OCI-LY1 (cell line): ENCODE data around the gene TENM4.

Source experiments
- H2AFZ ChIP-seq: fragments of 200-600 bp; sonication (generic), shearing (Covaris generic); 2 replicates; pipeline ENCODE4 v1.6.0; 2014; ENCODE audit warnings: antibody characterized with exemption, mild to moderate bottlenecking, low read length
- H3F3A ChIP-seq: fragments of 200-600 bp; sonication (generic), shearing (Covaris generic); 2 replicates; pipeline ENCODE4 v1.6.0; 2014; ENCODE audit warnings: mild to moderate bottlenecking, antibody characterized with exemption, low read length, moderate library complexity; ENCODE audit not compliant: insufficient read depth
- H3K27ac ChIP-seq: fragments of 200-600 bp; sonication (generic); 2 replicates; pipeline ENCODE4 v1.5.1; 2014; ENCODE audit warnings: low read length, mixed run types, mild to moderate bottlenecking, low read depth; ENCODE audit not compliant: poor library complexity, severe bottlenecking
- H3K27me3 ChIP-seq: fragments of 200-600 bp; sonication (generic); 2 replicates; pipeline ENCODE4 v1.6.0; 2014; ENCODE audit warnings: antibody characterized with exemption, mild to moderate bottlenecking, low read length, moderate library complexity; ENCODE audit not compliant: insufficient read depth
- H3K36me3 ChIP-seq: fragments of 200-600 bp; sonication (generic); 2 replicates; pipeline ENCODE4 v1.6.1; 2014; ENCODE audit warnings: mild to moderate bottlenecking, antibody characterized with exemption, low read length, moderate library complexity, mixed read lengths; ENCODE audit not compliant: insufficient read depth
- H3K4me1 ChIP-seq: fragments of 200-600 bp; sonication (generic); 2 replicates; pipeline ENCODE4 v1.5.1; 2014; ENCODE audit warnings: mild to moderate bottlenecking, low read length, moderate library complexity; ENCODE audit not compliant: insufficient read depth, severe bottlenecking
- H3K4me2 ChIP-seq: fragments of 200-600 bp; sonication (generic), shearing (Covaris generic); 2 replicates; pipeline ENCODE4 v1.6.1; 2014; ENCODE audit warnings: low read length
- H3K4me3 ChIP-seq: fragments of 200-600 bp; sonication (generic); 2 replicates; pipeline ENCODE4 v1.5.1; 2014; ENCODE audit warnings: low read length, low read depth, mild to moderate bottlenecking, mixed read lengths; ENCODE audit not compliant: poor library complexity, severe bottlenecking
- H3K79me2 ChIP-seq: fragments of 200-600 bp; shearing (Covaris generic); 2 replicates; pipeline ENCODE4 v1.6.1; 2016; ENCODE audit warnings: mixed run types, low read length, mixed read lengths; ENCODE audit not compliant: insufficient read depth
- H3K9ac ChIP-seq: fragments of 200-600 bp; sonication (generic), shearing (Covaris generic); 2 replicates; pipeline ENCODE4 v1.6.1; 2014; ENCODE audit warnings: mild to moderate bottlenecking, low read length, mixed read lengths
- H3K9me2 ChIP-seq: fragments of 200-600 bp; sonication (generic), shearing (Covaris generic); 2 replicates; pipeline ENCODE4 v1.6.1; 2014; ENCODE audit warnings: low read depth, mild to moderate bottlenecking, low read length, mixed read lengths
- H3K9me3 ChIP-seq: fragments of 200-600 bp; shearing (Covaris generic); 2 replicates; pipeline ENCODE4 v1.6.1; 2014; ENCODE audit warnings: low read length, mixed read lengths
- H4K20me1 ChIP-seq: fragments of 200-600 bp; sonication (generic), shearing (Covaris generic); 2 replicates; pipeline ENCODE4 v1.6.0; 2016; ENCODE audit warnings: mild to moderate bottlenecking, low read length; ENCODE audit not compliant: insufficient read depth
- EZH2 ChIP-seq: fragments of 200-600 bp; sonication (generic), shearing (Covaris generic); IDR thresholded peaks from 2 replicates; pipeline ENCODE4 v1.8.0; 2017; ENCODE audit warnings: borderline replicate concordance, mixed run types, mild to moderate bottlenecking, antibody characterized with exemption, low read length, moderate library complexity, mixed read lengths
- TF ChIP-seq, protein P1 (sequence below): fragments of 200-600 bp; sonication (generic), shearing (Covaris generic); IDR thresholded peaks from 2 replicates; pipeline ENCODE4 v1.5.1; 2017; ENCODE audit warnings: mild to moderate bottlenecking, antibody characterized with exemption, low read length, moderate library complexity, mixed read lengths

Gene TENM4

DNA sequence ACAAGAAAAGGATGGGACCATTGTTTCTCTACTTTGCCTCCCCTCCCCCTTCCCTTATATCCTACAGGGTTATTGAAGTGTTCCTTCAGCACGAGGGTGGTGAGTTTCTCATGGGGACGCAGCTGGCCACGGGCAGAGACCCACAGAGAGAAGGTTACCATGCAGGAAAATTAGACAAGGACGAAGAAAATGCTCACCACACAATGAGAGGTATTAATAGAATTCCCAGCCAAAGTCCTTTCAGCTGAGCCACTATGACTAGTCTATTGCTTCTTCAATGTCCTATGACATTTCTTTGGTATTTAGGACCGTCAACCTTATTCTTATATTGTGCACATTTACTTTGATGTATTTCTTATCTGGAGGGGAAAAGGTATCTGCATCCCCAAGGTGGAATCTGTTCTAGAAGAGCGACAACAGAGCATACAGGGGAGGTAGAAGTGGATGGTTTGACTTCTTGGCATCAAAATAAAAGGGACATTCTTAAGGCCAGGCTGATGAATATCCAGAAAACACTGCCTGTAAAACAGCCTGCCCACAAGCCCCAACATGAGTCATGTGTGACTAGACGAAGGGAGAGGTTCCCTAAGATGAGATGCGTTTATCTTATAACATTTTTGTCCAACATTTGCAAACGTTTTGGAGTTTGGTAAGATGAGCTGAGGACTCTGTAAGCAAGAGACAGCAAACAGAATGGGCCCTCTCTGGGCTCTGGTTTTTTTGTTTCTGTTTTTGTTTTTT, 656.3 kb downstream of the TENM4 start:
- no peak overlapping the region for H3K4me2 ChIP-seq
- H3K4me1 ChIP-seq: no peaks in the 10 kb centered on the region
- TF ChIP-seq EZH2: no peak
- TF ChIP-seq, protein P1, sequence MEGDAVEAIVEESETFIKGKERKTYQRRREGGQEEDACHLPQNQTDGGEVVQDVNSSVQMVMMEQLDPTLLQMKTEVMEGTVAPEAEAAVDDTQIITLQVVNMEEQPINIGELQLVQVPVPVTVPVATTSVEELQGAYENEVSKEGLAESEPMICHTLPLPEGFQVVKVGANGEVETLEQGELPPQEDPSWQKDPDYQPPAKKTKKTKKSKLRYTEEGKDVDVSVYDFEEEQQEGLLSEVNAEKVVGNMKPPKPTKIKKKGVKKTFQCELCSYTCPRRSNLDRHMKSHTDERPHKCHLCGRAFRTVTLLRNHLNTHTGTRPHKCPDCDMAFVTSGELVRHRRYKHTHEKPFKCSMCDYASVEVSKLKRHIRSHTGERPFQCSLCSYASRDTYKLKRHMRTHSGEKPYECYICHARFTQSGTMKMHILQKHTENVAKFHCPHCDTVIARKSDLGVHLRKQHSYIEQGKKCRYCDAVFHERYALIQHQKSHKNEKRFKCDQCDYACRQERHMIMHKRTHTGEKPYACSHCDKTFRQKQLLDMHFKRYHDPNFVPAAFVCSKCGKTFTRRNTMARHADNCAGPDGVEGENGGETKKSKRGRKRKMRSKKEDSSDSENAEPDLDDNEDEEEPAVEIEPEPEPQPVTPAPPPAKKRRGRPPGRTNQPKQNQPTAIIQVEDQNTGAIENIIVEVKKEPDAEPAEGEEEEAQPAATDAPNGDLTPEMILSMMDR: no peak
- H3K36me3 ChIP-seq: no peaks in the 10 kb centered on the region
- no peaks in the 10 kb centered on the region for H3K9me3 ChIP-seq
- no peaks in the 10 kb centered on the region for H3K27me3 ChIP-seq
- H3F3A ChIP-seq: no peaks in the 10 kb centered on the region
- no peaks in the 10 kb centered on the region for H3K79me2 ChIP-seq
- no peak overlapping the region for H2AFZ ChIP-seq
- no peak overlapping the region for H3K4me3 ChIP-seq
- no peaks in the 10 kb centered on the region for H4K20me1 ChIP-seq
- H3K27ac ChIP-seq: no peak overlapping the region
- no peak overlapping the region for H3K9ac ChIP-seq
- no peaks in the 10 kb centered on the region for H3K9me2 ChIP-seq

DNA sequence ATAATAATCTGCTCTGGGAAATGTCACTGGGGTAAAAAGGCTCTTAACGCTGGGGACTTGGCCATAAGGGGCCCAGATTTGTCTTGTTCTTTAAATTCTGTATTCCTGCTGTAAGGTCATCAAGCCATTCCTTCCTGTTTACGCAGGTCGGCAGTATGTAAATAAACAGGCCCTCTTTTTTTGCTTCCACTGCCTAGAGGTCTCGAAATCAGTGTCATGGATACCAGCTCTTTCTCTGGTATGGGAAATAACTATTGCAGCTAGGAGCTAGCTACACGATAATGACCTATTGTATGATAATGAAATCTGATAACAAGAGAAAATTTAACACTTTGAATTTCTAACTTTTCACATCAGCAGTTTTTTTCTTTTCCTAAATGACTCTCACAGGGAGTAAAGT, 657.0 kb downstream of the TENM4 start:
- no peak for TF ChIP-seq EZH2
- TF ChIP-seq, protein P1: no peak
- no peak overlapping the region for H3K4me2 ChIP-seq
- no peaks in the 10 kb centered on the region for H3F3A ChIP-seq
- H3K36me3 ChIP-seq: no peaks in the 10 kb centered on the region
- H4K20me1 ChIP-seq: no peaks in the 10 kb centered on the region
- no peak overlapping the region for H3K27ac ChIP-seq
- H3K9me3 ChIP-seq: no peaks in the 10 kb centered on the region
- H3K79me2 ChIP-seq: no peaks in the 10 kb centered on the region
- H3K4me1 ChIP-seq: no peaks in the 10 kb centered on the region
- no peaks in the 10 kb centered on the region for H3K9me2 ChIP-seq
- H3K9ac ChIP-seq: no peak overlapping the region
- no peak overlapping the region for H3K4me3 ChIP-seq
- no peaks in the 10 kb centered on the region for H3K27me3 ChIP-seq
- no peak overlapping the region for H2AFZ ChIP-seq

DNA sequence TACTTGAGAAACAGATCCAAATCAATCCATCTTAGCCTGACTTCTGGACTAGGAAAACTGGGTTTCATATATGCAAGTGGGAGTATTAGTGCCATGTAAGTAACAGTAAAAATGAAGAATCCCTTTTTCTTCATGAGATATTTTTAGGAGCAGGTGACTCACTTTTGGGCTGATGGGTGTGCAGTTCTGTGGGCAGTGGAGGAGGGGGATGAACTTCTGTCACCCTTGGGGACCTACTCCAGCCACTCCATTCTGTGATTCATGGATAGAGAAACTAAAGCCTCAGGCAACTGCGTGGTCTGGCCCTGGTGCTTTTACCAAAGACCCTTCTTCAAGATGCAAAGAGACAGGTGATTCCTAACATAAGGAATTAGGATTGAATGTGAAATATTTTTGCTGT, 657.5 kb downstream of the TENM4 start:
- no peak overlapping the region for H3K27ac ChIP-seq
- no peak overlapping the region for H2AFZ ChIP-seq
- no peaks in the 10 kb centered on the region for H3K36me3 ChIP-seq
- no peak overlapping the region for H3K9ac ChIP-seq
- H3K4me1 ChIP-seq: no peaks in the 10 kb centered on the region
- no peak overlapping the region for H3K4me2 ChIP-seq
- no peaks in the 10 kb centered on the region for H3K27me3 ChIP-seq
- no peaks in the 10 kb centered on the region for H3K79me2 ChIP-seq
- no peaks in the 10 kb centered on the region for H3F3A ChIP-seq
- TF ChIP-seq EZH2: no peak
- TF ChIP-seq, protein P1: no peak
- H4K20me1 ChIP-seq: no peaks in the 10 kb centered on the region
- H3K9me2 ChIP-seq: no peaks in the 10 kb centered on the region
- no peaks in the 10 kb centered on the region for H3K9me3 ChIP-seq
- H3K4me3 ChIP-seq: no peak overlapping the region
